ENCODE data around the gene PDS5B.
A peak's percentile ranks its signal among the peaks of the same experiment; 100 is the strongest.

The PDS5B gene

DNA sequence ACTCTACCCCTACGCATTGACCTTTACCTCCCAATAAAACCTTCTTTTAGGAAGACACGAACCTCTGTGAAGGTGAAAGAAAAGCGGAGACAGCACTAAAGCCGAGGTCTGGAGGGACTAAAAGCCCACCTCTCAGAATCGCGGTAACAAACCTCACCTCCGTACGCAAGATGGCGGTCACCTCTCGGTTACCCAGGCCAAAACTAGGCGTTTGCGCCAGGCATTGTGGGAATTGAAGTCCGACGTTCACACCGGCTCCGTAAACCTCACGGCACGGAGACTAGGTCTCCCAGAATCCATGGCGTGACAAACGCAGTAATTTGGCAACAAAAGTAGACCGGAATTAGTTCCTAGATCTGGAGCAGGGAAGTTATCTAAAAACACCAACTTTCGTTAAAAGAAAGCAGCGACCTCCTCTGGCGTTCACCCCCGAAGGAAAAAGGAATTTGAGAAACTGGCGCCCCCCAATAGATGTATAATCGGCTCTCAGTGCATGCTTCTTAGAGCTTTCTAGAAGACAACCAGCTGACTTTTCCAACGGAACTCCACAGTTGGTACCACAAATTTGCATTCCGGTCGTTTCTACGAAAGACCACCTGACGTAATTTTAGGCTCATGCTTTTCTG lies 47.5 kb upstream of the PDS5B start, which contains the start of gene N4BP2L2 (continued):
- TF ChIP-seq ZNF626 (tag by site-specific recombination; IDR thresholded peaks at IDR 0.05) (no peak), SP2 (tag by site-specific recombination; IDR thresholded peaks at IDR 0.05) (peak; percentile 25; the same call in 1 of the 2 replicates), ZNF16 (tag by site-specific recombination; IDR thresholded peaks at IDR 0.05; ENCODE audit: low read depth) (no peak), ZNF629 (tag by site-specific recombination; IDR thresholded peaks at IDR 0.05) (peak; percentile 58), ZNF660 (tag by site-specific recombination; IDR thresholded peaks at IDR 0.05) (peak; percentile 46; the same call in 1 of the 2 replicates), ZNF2 (tag by site-specific recombination; IDR thresholded peaks at IDR 0.05) (0 out of 2 replicates have a peak, but pooled peaks have one; percentile 30), TRIM28 (IDR thresholded peaks at IDR 0.05; ENCODE audit: borderline replicate concordance, low read length) (peak; percentile 46; the same call in 1 of the 2 replicates), YY2 (tag by site-specific recombination; IDR thresholded peaks at IDR 0.05) (peak; percentile 73), ZNF175 (tag by site-specific recombination; IDR thresholded peaks at IDR 0.05) (no peak), GFI1B (tag by site-specific recombination; IDR thresholded peaks at IDR 0.05) (no peak), KLF16 (tag by site-specific recombination; IDR thresholded peaks at IDR 0.05) (0 out of 2 replicates have a peak, but pooled peaks have one; percentile 29), ZNF214 (tag by site-specific recombination; IDR thresholded peaks at IDR 0.05; ENCODE audit: borderline replicate concordance) (no peak), ZNF510 (tag by site-specific recombination; IDR thresholded peaks at IDR 0.05; ENCODE audit: insufficient replicate concordance) (no peak), IKZF3 (tag by site-specific recombination; IDR thresholded peaks at IDR 0.05) (peak; percentile 95)
- TF ChIP-seq, protein P1, sequence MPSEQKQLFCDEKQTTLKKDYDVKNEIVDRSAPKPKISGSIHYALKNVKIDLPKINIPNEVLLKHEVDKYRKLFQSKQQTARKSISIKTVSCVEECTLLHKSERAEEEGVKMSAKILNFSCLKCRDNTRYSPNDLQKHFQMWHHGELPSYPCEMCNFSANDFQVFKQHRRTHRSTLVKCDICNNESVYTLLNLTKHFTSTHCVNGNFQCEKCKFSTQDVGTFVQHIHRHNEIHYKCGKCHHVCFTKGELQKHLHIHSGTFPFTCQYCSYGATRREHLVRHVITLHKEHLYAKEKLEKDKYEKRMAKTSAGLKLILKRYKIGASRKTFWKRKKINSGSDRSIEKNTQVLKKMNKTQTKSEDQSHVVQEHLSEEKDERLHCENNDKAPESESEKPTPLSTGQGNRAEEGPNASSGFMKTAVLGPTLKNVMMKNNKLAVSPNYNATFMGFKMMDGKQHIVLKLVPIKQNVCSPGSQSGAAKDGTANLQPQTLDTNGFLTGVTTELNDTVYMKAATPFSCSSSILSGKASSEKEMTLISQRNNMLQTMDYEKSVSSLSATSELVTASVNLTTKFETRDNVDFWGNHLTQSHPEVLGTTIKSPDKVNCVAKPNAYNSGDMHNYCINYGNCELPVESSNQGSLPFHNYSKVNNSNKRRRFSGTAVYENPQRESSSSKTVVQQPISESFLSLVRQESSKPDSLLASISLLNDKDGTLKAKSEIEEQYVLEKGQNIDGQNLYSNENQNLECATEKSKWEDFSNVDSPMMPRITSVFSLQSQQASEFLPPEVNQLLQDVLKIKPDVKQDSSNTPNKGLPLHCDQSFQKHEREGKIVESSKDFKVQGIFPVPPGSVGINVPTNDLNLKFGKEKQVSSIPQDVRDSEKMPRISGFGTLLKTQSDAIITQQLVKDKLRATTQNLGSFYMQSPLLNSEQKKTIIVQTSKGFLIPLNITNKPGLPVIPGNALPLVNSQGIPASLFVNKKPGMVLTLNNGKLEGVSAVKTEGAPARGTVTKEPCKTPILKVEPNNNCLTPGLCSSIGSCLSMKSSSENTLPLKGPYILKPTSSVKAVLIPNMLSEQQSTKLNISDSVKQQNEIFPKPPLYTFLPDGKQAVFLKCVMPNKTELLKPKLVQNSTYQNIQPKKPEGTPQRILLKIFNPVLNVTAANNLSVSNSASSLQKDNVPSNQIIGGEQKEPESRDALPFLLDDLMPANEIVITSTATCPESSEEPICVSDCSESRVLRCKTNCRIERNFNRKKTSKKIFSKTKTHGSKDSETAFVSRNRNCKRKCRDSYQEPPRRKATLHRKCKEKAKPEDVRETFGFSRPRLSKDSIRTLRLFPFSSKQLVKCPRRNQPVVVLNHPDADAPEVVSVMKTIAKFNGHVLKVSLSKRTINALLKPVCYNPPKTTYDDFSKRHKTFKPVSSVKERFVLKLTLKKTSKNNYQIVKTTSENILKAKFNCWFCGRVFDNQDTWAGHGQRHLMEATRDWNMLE (tag by site-specific recombination; conservative IDR thresholded peaks at IDR 0.05; ENCODE audit: low read depth), result peak; percentile 85
- TF ChIP-seq, protein P2, sequence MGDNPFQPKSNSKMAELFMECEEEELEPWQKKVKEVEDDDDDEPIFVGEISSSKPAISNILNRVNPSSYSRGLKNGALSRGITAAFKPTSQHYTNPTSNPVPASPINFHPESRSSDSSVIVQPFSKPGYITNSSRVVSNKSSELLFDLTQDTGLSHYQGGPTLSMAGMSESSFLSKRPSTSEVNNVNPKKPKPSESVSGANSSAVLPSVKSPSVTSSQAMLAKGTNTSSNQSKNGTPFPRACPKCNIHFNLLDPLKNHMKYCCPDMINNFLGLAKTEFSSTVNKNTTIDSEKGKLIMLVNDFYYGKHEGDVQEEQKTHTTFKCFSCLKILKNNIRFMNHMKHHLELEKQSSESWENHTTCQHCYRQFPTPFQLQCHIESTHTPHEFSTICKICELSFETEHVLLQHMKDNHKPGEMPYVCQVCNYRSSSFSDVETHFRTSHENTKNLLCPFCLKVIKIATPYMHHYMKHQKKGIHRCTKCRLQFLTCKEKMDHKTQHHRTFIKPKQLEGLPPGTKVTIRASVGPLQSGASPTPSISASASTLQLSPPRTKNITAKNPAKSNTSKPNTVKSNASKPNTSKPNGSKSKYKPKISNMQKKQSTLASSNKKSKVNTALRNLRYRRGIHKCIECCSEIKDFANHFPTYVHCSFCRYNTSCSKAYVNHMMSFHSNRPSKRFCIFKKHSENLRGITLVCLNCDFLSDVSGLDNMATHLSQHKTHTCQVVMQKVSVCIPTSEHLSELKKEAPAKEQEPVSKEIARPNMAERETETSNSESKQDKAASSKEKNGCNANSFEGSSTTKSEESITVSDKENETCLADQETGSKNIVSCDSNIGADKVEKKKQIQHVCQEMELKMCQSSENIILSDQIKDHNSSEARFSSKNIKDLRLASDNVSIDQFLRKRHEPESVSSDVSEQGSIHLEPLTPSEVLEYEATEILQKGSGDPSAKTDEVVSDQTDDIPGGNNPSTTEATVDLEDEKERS (tag by site-specific recombination; IDR thresholded peaks at IDR 0.05), result no peak
- TF ChIP-seq, protein P3, sequence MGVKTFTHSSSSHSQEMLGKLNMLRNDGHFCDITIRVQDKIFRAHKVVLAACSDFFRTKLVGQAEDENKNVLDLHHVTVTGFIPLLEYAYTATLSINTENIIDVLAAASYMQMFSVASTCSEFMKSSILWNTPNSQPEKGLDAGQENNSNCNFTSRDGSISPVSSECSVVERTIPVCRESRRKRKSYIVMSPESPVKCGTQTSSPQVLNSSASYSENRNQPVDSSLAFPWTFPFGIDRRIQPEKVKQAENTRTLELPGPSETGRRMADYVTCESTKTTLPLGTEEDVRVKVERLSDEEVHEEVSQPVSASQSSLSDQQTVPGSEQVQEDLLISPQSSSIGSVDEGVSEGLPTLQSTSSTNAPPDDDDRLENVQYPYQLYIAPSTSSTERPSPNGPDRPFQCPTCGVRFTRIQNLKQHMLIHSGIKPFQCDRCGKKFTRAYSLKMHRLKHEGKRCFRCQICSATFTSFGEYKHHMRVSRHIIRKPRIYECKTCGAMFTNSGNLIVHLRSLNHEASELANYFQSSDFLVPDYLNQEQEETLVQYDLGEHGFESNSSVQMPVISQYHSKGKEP (tag by site-specific recombination; IDR thresholded peaks at IDR 0.05), result no peak
- TF ChIP-seq, protein P4, sequence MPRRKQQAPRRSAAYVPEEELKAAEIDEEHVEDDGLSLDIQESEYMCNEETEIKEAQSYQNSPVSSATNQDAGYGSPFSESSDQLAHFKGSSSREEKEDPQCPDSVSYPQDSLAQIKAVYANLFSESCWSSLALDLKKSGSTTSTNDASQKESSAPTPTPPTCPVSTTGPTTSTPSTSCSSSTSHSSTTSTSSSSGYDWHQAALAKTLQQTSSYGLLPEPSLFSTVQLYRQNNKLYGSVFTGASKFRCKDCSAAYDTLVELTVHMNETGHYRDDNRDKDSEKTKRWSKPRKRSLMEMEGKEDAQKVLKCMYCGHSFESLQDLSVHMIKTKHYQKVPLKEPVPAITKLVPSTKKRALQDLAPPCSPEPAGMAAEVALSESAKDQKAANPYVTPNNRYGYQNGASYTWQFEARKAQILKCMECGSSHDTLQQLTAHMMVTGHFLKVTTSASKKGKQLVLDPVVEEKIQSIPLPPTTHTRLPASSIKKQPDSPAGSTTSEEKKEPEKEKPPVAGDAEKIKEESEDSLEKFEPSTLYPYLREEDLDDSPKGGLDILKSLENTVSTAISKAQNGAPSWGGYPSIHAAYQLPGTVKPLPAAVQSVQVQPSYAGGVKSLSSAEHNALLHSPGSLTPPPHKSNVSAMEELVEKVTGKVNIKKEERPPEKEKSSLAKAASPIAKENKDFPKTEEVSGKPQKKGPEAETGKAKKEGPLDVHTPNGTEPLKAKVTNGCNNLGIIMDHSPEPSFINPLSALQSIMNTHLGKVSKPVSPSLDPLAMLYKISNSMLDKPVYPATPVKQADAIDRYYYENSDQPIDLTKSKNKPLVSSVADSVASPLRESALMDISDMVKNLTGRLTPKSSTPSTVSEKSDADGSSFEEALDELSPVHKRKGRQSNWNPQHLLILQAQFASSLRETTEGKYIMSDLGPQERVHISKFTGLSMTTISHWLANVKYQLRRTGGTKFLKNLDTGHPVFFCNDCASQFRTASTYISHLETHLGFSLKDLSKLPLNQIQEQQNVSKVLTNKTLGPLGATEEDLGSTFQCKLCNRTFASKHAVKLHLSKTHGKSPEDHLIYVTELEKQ (tag by site-specific recombination; IDR thresholded peaks at IDR 0.05; ENCODE audit: borderline replicate concordance), result no peak
- TF ChIP-seq, protein P5, sequence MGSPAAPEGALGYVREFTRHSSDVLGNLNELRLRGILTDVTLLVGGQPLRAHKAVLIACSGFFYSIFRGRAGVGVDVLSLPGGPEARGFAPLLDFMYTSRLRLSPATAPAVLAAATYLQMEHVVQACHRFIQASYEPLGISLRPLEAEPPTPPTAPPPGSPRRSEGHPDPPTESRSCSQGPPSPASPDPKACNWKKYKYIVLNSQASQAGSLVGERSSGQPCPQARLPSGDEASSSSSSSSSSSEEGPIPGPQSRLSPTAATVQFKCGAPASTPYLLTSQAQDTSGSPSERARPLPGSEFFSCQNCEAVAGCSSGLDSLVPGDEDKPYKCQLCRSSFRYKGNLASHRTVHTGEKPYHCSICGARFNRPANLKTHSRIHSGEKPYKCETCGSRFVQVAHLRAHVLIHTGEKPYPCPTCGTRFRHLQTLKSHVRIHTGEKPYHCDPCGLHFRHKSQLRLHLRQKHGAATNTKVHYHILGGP (tag by site-specific recombination; IDR thresholded peaks at IDR 0.05), result peak; percentile 54; the same call in 1 of the 2 replicates
- TF ChIP-seq, protein P6, sequence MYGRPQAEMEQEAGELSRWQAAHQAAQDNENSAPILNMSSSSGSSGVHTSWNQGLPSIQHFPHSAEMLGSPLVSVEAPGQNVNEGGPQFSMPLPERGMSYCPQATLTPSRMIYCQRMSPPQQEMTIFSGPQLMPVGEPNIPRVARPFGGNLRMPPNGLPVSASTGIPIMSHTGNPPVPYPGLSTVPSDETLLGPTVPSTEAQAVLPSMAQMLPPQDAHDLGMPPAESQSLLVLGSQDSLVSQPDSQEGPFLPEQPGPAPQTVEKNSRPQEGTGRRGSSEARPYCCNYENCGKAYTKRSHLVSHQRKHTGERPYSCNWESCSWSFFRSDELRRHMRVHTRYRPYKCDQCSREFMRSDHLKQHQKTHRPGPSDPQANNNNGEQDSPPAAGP (tag by site-specific recombination; IDR thresholded peaks at IDR 0.05), result 0 out of 2 replicates have a peak, but pooled peaks have one; percentile 33
- TF ChIP-seq, protein P7, sequence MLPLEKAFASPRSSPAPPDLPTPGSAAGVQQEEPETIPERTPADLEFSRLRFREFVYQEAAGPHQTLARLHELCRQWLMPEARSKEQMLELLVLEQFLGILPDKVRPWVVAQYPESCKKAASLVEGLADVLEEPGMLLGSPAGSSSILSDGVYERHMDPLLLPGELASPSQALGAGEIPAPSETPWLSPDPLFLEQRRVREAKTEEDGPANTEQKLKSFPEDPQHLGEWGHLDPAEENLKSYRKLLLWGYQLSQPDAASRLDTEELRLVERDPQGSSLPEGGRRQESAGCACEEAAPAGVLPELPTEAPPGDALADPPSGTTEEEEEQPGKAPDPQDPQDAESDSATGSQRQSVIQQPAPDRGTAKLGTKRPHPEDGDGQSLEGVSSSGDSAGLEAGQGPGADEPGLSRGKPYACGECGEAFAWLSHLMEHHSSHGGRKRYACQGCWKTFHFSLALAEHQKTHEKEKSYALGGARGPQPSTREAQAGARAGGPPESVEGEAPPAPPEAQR (tag by site-specific recombination; IDR thresholded peaks at IDR 0.05), result no peak

Measured in HEK293 (cell line).